ENCODE data around the gene HIRIP3. TPM values are rescaled to one million over a fixed set of nuclear protein-coding genes. Genes with fewer than 3 reads are reported as not detected.

HIRIP3 gene
- total RNA-seq, 1 donor from 2014 or later = 4.7 TPM

DNA sequence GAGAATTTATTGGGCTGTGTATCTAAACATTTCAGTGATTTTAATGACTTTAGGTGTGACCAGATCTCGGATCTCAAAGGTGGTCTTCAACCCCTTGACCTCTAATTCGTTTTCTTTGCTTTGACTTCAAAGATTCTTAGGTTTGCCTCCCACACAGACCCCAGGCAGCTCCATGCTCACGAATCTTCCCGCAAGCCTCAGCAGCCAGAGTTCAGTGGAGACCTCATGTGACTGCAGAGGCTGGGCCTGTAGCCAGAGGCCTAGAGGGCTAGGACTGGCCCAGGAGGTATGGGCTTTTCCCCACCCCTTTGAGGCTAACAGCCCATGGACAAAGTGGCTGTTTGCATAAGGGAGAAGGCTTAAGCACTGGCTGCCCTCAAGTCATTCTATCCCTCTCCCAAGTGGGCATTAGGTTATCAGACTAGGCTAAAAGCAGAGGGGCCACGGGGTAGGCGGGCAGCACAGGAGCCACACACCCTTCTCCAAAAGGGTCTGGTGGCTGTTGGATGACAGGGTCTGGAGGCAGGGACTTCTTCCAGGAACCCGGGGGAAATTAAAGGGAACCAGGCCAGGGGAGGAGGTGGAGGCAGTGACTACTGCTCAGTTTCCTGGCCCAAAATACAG is 3.0 kb downstream of the HIRIP3 start:
- Histone ChIP-seq H3F3A (ENCODE audit: low read depth) (peaks cover 20% of the 10 kb centered on the region), H3K27ac (no peak overlapping the region), H3K4me2 (no peak overlapping the region), H3K4me1 (peaks cover 12% of the 10 kb centered on the region), H3K9me3 (ENCODE audit: low read depth) (no peaks in the 10 kb centered on the region), H4K20me1 (ENCODE audit: low read depth) (no peaks in the 10 kb centered on the region), H2AFZ (replicated peaks) (no peak overlapping the region), H3K79me2 (ENCODE audit: low read depth) (peaks cover 11% of the 10 kb centered on the region), H3K9ac (no peak overlapping the region), H3K4me3 (no peak overlapping the region), H3K36me3 (no peaks in the 10 kb centered on the region), H3K27me3 (no peaks in the 10 kb centered on the region)
- no peaks in the 10 kb centered on the region for H3K9me3 Mint-ChIP-seq
- H3K27ac Mint-ChIP-seq = no peak overlapping the region
- H3K27me3 Mint-ChIP-seq (ENCODE audit: insufficient read depth, low read depth) = peaks cover 6% of the 10 kb centered on the region
- H3K36me3 Mint-ChIP-seq = peaks cover 15% of the 10 kb centered on the region
- peaks cover 29% of the 10 kb centered on the region for H3K4me1 Mint-ChIP-seq
- no peak for TF ChIP-seq EZH2 (IDR thresholded peaks at IDR 0.05)
- TF ChIP-seq EZH2phosphoT487 (IDR thresholded peaks at IDR 0.05) = no peak
- TF ChIP-seq, protein P1, sequence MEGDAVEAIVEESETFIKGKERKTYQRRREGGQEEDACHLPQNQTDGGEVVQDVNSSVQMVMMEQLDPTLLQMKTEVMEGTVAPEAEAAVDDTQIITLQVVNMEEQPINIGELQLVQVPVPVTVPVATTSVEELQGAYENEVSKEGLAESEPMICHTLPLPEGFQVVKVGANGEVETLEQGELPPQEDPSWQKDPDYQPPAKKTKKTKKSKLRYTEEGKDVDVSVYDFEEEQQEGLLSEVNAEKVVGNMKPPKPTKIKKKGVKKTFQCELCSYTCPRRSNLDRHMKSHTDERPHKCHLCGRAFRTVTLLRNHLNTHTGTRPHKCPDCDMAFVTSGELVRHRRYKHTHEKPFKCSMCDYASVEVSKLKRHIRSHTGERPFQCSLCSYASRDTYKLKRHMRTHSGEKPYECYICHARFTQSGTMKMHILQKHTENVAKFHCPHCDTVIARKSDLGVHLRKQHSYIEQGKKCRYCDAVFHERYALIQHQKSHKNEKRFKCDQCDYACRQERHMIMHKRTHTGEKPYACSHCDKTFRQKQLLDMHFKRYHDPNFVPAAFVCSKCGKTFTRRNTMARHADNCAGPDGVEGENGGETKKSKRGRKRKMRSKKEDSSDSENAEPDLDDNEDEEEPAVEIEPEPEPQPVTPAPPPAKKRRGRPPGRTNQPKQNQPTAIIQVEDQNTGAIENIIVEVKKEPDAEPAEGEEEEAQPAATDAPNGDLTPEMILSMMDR (IDR thresholded peaks at IDR 0.05) = no peak
- DNase-seq (ENCODE audit: low spot score) = no peak
- no peak overlapping the region for H3K4me3 Mint-ChIP-seq

DNA sequence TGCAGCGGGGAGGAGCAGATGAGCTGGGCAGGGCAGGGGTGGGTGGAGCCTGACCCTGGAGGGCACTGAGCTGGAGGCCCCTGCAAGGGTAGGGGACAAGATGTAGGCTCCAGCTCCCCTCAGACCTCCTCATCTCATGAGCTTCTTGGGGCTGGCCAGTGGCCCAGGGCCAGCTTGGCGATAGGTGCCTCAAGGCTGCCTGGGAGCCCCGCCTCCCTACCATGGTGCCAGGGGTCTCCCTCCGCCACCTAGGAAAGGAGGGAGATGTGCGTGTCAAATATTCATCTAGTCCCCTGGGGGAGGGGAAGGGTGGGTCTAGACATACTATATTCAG is 3.9 kb downstream of the HIRIP3 start:
- no peak for DNase-seq (ENCODE audit: low spot score)
- H3K9me3 ChIP-seq (ENCODE audit: low read depth) = no peaks in the 10 kb centered on the region
- peaks cover 20% of the 10 kb centered on the region for H3F3A ChIP-seq (ENCODE audit: low read depth)
- H3K27ac ChIP-seq = no peak overlapping the region
- no peaks in the 10 kb centered on the region for H4K20me1 ChIP-seq (ENCODE audit: low read depth)
- no peak overlapping the region for H3K4me3 Mint-ChIP-seq
- H3K36me3 ChIP-seq = no peaks in the 10 kb centered on the region
- no peaks in the 10 kb centered on the region for H3K9me3 Mint-ChIP-seq
- peaks cover 5% of the 10 kb centered on the region for H3K4me1 ChIP-seq
- TF ChIP-seq, protein P1 (IDR thresholded peaks at IDR 0.05) = no peak
- no peak for TF ChIP-seq EZH2phosphoT487 (IDR thresholded peaks at IDR 0.05)
- TF ChIP-seq EZH2 (IDR thresholded peaks at IDR 0.05) = no peak
- no peak overlapping the region for H3K4me3 ChIP-seq
- no peak overlapping the region for H2AFZ ChIP-seq (replicated peaks)
- H3K9ac ChIP-seq = no peak overlapping the region
- H3K4me1 Mint-ChIP-seq = peaks cover 23% of the 10 kb centered on the region
- H3K79me2 ChIP-seq (ENCODE audit: low read depth) = peaks cover 2% of the 10 kb centered on the region
- peaks cover 17% of the 10 kb centered on the region for H3K36me3 Mint-ChIP-seq
- no peak overlapping the region for H3K4me2 ChIP-seq
- peaks cover 6% of the 10 kb centered on the region for H3K27me3 Mint-ChIP-seq (ENCODE audit: insufficient read depth, low read depth)
- no peak overlapping the region for H3K27ac Mint-ChIP-seq
- no peaks in the 10 kb centered on the region for H3K27me3 ChIP-seq

DNA sequence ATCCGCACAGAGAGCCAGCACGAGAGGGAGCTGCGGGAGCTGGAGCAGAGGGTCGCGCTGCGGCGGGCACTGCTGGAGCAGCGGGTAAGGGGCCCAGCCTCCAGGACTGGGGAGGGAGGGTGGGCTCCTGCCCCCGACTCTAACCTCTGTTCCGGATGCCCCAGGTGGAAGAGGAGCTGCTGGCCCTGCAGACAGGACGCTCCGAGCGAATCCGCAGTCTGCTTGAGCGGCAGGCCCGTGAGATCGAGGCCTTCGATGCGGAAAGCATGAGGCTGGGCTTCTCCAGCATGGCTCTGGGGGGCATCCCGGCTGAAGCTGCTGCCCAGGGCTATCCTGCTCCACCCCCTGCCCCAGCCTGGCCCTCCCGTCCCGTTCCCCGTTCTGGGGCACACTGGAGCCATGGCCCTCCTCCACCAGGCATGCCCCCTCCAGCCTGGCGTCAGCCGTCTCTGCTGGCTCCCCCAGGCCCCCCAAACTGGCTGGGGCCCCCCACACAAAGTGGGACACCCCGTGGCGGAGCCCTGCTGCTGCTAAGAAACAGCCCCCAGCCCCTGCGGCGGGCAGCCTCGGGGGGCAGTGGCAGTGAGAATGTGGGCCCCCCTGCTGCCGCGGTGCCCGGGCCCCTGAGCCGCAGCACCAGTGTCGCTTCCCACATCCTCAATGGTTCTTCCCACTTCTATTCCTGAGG is 4.4 kb downstream of the HIRIP3 start:
- Histone ChIP-seq H3K79me2 (ENCODE audit: low read depth) (no peaks in the 10 kb centered on the region), H2AFZ (replicated peaks) (no peak overlapping the region), H3K4me1 (peaks cover 5% of the 10 kb centered on the region), H3K27me3 (no peaks in the 10 kb centered on the region), H3K36me3 (no peaks in the 10 kb centered on the region), H3K4me2 (no peak overlapping the region), H3K27ac (no peak overlapping the region), H3K9me3 (ENCODE audit: low read depth) (no peaks in the 10 kb centered on the region), H4K20me1 (ENCODE audit: low read depth) (no peaks in the 10 kb centered on the region), H3K9ac (no peak overlapping the region), H3F3A (ENCODE audit: low read depth) (peaks cover 20% of the 10 kb centered on the region), H3K4me3 (no peak overlapping the region)
- DNase-seq (ENCODE audit: low spot score) = no peak
- Mint-ChIP-seq H3K4me3 (no peak overlapping the region), H3K36me3 (peaks cover 19% of the 10 kb centered on the region), H3K27me3 (ENCODE audit: insufficient read depth, low read depth) (peaks cover 6% of the 10 kb centered on the region), H3K4me1 (peaks cover 18% of the 10 kb centered on the region), H3K9me3 (no peaks in the 10 kb centered on the region), H3K27ac (no peak overlapping the region)
- TF ChIP-seq EZH2phosphoT487 (IDR thresholded peaks at IDR 0.05) = no peak
- TF ChIP-seq, protein P1 (IDR thresholded peaks at IDR 0.05) = no peak
- no peak for TF ChIP-seq EZH2 (IDR thresholded peaks at IDR 0.05)
